ENCODE measurements around the gene GCHFR.

The GCHFR gene

GRCh38 chr15:40808861-40809450, 45.1 kb downstream of the GCHFR start:
- no peak for DNase-seq (ENCODE audit: low read depth in 2 of 3, low spot score in 1 of 3)

DNA sequence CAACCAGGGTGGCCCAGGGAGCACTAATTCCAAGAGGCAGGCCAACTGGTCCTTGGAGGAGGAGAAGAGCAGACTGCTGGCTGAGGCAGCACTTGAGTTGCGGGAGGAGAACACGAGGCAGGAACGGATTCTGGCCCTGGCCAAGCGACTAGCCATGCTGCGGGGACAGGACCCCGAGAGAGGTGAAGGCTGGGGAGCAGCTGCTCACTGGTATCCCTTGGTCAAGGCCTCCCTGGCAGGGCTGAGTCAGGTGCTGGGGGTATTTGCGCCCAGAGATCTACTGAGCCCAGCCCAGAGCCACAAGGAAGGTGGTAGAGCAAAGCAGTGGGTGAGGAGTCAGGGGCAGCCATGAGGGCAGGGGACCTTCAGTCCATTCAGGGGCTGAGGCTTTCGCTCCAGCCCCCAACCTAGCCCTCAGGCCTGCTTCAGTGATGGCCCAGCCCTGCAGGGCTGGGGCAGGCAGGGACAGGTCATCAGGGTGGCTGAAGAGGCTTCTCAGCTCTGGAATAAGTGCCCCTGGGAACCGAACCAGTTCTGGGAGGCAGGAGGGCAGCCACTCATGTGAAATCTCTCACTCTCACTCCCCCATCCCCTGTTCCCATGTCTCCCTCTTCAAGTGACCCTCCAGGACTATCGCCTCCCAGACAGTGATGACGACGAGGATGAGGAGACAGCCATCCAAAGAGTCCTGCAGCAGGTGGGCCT, 49.0 kb downstream of the GCHFR start:
- DNase-seq (ENCODE audit: low read depth in 2 of 3, low spot score in 1 of 3) = no peak

DNA sequence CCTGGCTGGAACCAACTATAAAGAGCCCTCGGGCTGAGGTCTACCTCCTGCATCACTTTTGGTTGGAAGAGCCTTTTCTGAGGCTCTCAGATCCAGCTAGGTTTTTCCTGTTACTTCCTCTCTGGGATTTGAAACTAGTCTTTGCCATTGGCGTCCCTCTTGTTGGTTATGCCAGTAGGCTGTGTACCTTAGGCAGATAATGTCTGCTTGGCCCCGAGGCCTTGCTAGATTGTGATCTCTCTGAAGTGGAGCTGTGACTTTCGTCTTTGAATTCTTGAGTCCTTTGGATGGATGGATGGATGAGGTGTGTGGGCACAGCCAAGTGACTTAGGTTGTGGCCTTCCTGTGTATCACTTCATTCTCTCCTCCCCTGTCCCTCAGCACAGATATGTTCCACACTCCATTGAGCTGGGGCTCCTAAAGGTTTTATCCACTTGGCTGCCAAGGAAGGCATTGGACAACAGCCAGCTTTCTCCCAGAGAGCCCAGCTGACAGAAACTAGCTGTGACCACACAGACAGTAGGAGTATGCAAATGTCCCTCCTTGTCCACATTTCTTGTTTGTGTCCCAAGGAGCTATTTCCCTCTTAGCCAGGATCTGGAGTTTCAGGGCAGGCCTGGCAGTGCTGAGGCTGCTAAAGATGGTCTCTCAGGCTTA, 51.3 kb downstream of the GCHFR start:
- DNase-seq (ENCODE audit: low read depth in 2 of 3, low spot score in 1 of 3) = no peak

All from stimulated activated CD4-positive, alpha-beta T cell treated with anti-CD3 and anti-CD28 coated beads, Interleukin-12 subunit alpha, Interleukin-12 subunit beta, amount 100 ng/mL, for 48 hours (primary cell).